Heart left ventricle (tissue), 13 donors: ENCODE data around the gene NTHL1.

Experiments
- POLR2A ChIP-seq, 2 donors: fragments of 450-650 bp; IDR thresholded peaks; one replicate each; pipeline ENCODE4 v1.6.1; 2017; ENCODE audit warnings: antibody characterized with exemption in 2 of 2, mild to moderate bottlenecking in 2 of 2, moderate library complexity in 2 of 2
- TF ChIP-seq, protein P1 (sequence below), 12 donors: fragments of 200-600 bp; sonication (generic) in 4 of 12; IDR thresholded peaks; one replicate each; pipeline versions ENCODE4 v1.5.0 to v1.8.0; 2018 to 2022; ENCODE audit warnings: antibody characterized with exemption in 12 of 12, mild to moderate bottlenecking in 5 of 12
- donor health status: ischemic (EF 13 %, LVEDD 7.1; RV severe dilation, severe dysfunction).
- donor health status: DM: no; HTN: yes; CAD: no.
- donor health status: DM: no; HTN: no; CAD: no.
- donor health status: ischemic (EF 25% LVEDD 6.9; RV normal size, moderate dysfunction).
- donor health status: ischemic (EF 25% LVEDD 5.7; RV mildly dilated, moderate dysfunction).
- donor health status: ischemic (EF 35%, LVEDD 5.7; RV mildly dilated, moderate dysfunction).
- donor health status: nonischemic (EF 11% LVEDD 7.7; RV severe dilation, severe dysfunction).
- donor health status: DM: yes; HTN: yes; CAD: no.
- donor health status: PGD.
- donor health status: ischemic (EF 29% LVEDD 5.4; RV normal size, mild dysfunction).
- donor health status: nonischemic (EF 23%, LVEDD 6.1; RV moderate dilation, normal function).

DNA sequence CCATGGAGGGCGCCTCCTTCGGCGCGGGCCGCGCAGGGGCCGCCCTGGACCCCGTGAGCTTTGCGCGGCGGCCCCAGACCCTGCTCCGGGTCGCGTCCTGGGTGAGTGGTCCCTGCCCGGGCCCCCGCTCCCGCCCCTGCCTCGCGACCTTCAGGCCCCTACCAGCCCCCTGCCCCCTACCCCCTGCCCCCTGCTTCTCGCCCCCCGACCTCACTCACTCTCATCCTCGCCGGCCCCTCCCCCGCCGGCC is 57.6 kb downstream of the NTHL1 start:
- TF ChIP-seq, protein P1, sequence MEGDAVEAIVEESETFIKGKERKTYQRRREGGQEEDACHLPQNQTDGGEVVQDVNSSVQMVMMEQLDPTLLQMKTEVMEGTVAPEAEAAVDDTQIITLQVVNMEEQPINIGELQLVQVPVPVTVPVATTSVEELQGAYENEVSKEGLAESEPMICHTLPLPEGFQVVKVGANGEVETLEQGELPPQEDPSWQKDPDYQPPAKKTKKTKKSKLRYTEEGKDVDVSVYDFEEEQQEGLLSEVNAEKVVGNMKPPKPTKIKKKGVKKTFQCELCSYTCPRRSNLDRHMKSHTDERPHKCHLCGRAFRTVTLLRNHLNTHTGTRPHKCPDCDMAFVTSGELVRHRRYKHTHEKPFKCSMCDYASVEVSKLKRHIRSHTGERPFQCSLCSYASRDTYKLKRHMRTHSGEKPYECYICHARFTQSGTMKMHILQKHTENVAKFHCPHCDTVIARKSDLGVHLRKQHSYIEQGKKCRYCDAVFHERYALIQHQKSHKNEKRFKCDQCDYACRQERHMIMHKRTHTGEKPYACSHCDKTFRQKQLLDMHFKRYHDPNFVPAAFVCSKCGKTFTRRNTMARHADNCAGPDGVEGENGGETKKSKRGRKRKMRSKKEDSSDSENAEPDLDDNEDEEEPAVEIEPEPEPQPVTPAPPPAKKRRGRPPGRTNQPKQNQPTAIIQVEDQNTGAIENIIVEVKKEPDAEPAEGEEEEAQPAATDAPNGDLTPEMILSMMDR (IDR thresholded peaks at IDR 0.05), result no peak
- no peak for TF ChIP-seq POLR2A (IDR thresholded peaks at IDR 0.05)
